ENCODE results near the gene PLPP4.

DNA sequence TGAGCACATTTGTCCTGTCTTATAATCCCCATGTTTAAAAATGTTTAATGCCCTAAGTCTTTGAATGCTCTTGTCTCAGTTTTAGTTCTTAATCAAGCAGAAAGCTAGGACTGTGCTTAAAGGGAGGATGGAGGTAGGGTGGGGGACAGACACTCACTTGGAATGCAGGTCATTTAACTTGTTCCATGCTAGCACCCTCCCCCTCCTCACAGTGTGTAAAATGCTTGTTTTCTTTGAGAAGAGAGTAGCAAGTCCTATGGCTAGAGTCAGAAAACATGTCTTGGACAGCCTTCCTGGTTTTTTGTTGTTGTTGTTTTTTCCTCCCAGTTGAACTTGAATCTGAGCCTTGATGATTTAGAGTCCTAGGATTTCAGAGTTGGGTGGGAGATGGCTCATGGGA, 114.2 kb downstream of the PLPP4 start:
- TF ChIP-seq, protein P1, sequence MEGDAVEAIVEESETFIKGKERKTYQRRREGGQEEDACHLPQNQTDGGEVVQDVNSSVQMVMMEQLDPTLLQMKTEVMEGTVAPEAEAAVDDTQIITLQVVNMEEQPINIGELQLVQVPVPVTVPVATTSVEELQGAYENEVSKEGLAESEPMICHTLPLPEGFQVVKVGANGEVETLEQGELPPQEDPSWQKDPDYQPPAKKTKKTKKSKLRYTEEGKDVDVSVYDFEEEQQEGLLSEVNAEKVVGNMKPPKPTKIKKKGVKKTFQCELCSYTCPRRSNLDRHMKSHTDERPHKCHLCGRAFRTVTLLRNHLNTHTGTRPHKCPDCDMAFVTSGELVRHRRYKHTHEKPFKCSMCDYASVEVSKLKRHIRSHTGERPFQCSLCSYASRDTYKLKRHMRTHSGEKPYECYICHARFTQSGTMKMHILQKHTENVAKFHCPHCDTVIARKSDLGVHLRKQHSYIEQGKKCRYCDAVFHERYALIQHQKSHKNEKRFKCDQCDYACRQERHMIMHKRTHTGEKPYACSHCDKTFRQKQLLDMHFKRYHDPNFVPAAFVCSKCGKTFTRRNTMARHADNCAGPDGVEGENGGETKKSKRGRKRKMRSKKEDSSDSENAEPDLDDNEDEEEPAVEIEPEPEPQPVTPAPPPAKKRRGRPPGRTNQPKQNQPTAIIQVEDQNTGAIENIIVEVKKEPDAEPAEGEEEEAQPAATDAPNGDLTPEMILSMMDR (IDR thresholded peaks at IDR 0.05 in 2 of 3, conservative IDR thresholded peaks at IDR 0.05 in 1 of 3; ENCODE audit: control insufficient read depth in 2 of 3, extremely low read depth in 1 of 3, insufficient read depth in 1 of 3, low read depth in 3 of 3, low read length in 3 of 3), result no peak
- TF ChIP-seq HDAC6 (IDR thresholded peaks at IDR 0.05; ENCODE audit: unreplicated experiment), result no peak

Measured in GM12878 (cell line).